CD4-positive, alpha-beta T cell (primary cell): ENCODE results near the gene SH2D1B. TPM values are rescaled to one million over a fixed set of nuclear protein-coding genes. Genes with fewer than 3 reads are reported as not detected.

ENCODE experiments used
- ATAC-seq: fragments of 200-7000 bp; cut with Tn5 transposase; one replicate; pipeline ENCODE4 v1.10.0; 2022; ENCODE audit warnings: mild to moderate bottlenecking; ENCODE audit not compliant: poor library complexity
- CTCF ChIA-PET: fragments of 350-600 bp; sonication (Branson Sonifier 250); formaldehyde crosslinking; loops from one replicate; lab custom pipeline; 2021; ENCODE audit warnings: antibody characterized with exemption, inconsistent platforms; lab: Charles Lee
- POLR2A ChIA-PET: fragments of 350-600 bp; sonication (Branson Sonifier 250); formaldehyde crosslinking; loops from one replicate; lab custom pipeline; 2021; ENCODE audit warnings: antibody characterized with exemption, inconsistent platforms; lab: Charles Lee
- DNase-seq, 14 experiments: peaks; one replicate each; pipeline ENCODE4 v3.0.0-alpha.2; 2013 to 2020; ENCODE audit warnings: mixed read lengths in 2 of 14
- H3K27ac ChIP-seq, 2 donors: one replicate each; pipeline versions ENCODE4 v1.5.1 to v1.7.0; 2013; ENCODE audit warnings: low read length in 2 of 2, low read depth in 1 of 2, mild to moderate bottlenecking in 1 of 2
- H3K27me3 ChIP-seq, 2 experiments: 1 replicate in 1 of 2; 2 replicates in 1 of 2; pipeline versions ENCODE4 v1.6.1 to v1.7.0; 2013; ENCODE audit warnings: low read length in 2 of 2, control low read depth in 1 of 2, mild to moderate bottlenecking in 1 of 2, moderate library complexity in 1 of 2; ENCODE audit not compliant: insufficient read depth in 2 of 2, control insufficient read depth in 1 of 2
- H3K36me3 ChIP-seq: one replicate; pipeline ENCODE4 v1.6.1; 2013; ENCODE audit warnings: low read length, control low read depth; ENCODE audit not compliant: insufficient read depth
- H3K4me1 ChIP-seq: one replicate; pipeline ENCODE4 v1.6.1; 2013; ENCODE audit warnings: low read length, control low read depth; ENCODE audit not compliant: insufficient read depth
- H3K4me3 ChIP-seq: one replicate; pipeline ENCODE4 v1.5.1; 2013; ENCODE audit warnings: mild to moderate bottlenecking, low read length, moderate library complexity
- H3K9me3 ChIP-seq, 2 experiments: 1 replicate in 1 of 2; 2 replicates in 1 of 2; pipeline versions ENCODE4 v1.6.1 to v1.7.0; 2013; ENCODE audit warnings: low read length in 2 of 2, mild to moderate bottlenecking in 2 of 2, control low read depth in 1 of 2, moderate library complexity in 1 of 2; ENCODE audit not compliant: control insufficient read depth in 1 of 2, insufficient read depth in 1 of 2
- H3K27ac Mint-ChIP-seq: one replicate; pipeline ENCODE4 v1.8.0; 2020; ENCODE audit warnings: mixed read lengths
- H3K27me3 Mint-ChIP-seq: one replicate; pipeline ENCODE4 v1.8.0; 2021; ENCODE audit warnings: mixed read lengths
- H3K36me3 Mint-ChIP-seq: one replicate; pipeline ENCODE4 v1.8.0; 2021; ENCODE audit warnings: low read depth, mixed read lengths
- H3K4me1 Mint-ChIP-seq: one replicate; pipeline ENCODE4 v1.8.0; 2021; ENCODE audit warnings: low read depth, mixed read lengths
- H3K4me3 Mint-ChIP-seq: one replicate; pipeline ENCODE4 v1.8.0; 2020; ENCODE audit warnings: mild to moderate bottlenecking, mixed read lengths
- H3K9me3 Mint-ChIP-seq: one replicate; pipeline ENCODE4 v1.8.0; 2020; ENCODE audit warnings: mixed read lengths
- CTCF ChIP-seq: fragments of 200-600 bp; IDR thresholded peaks from one replicate; pipeline ENCODE4 v1.8.0; 2022; ENCODE audit warnings: antibody characterized with exemption, mild to moderate bottlenecking
- intact Hi-C, 2 experiments: fragments of 100-400 bp; cut with DNase I in 1 of 2; cut with micrococcal nuclease in 1 of 2; formaldehyde crosslinking; loops; one replicate each; pipeline versions ENCODE4 v1.15.1 to v1.9.0; 2023 to 2025; cut with DNase I, micrococcal nuclease
- total RNA-seq, 174 experiments: library from RNA in 2 of 174; stranded (reverse) in 2 of 174; gene quantifications; one replicate each; pipeline ENCODE4 v1.2.3 and lab custom pipeline; 2021 to 2026

SH2D1B gene
- total RNA-seq, 2 experiments from 2014 or later, result not detected

GRCh38 chr1:162373072-162373427 is 38.9 kb downstream of the SH2D1B start:
- Histone ChIP-seq H3K4me3 (no peak overlapping the region), H3K27me3 (no peaks in the 10 kb centered on the region), H3K27ac (no peak overlapping the region), H3K4me1 (no peaks in the 10 kb centered on the region), H3K9me3 (no peaks in the 10 kb centered on the region), H3K36me3 (no peaks in the 10 kb centered on the region)
- Mint-ChIP-seq H3K4me1 (no peaks in the 10 kb centered on the region), H3K27ac (no peak overlapping the region), H3K36me3 (no peaks in the 10 kb centered on the region), H3K4me3 (no peak overlapping the region), H3K9me3 (no peaks in the 10 kb centered on the region), H3K27me3 (no peaks in the 10 kb centered on the region)
- TF ChIP-seq CTCF, result no peak
- CTCF ChIA-PET, result no interaction called here
- POLR2A ChIA-PET, result no interaction called here
- DNase-seq, result no peak
- intact Hi-C loops, result no loop called here
- no peak for ATAC-seq

- H3K27me3 Mint-ChIP-seq, result no peaks in the 10 kb centered on the region
- ChIA-PET POLR2A (no interaction called here), CTCF (no interaction called here)
- no peak for TF ChIP-seq CTCF
- H3K36me3 Mint-ChIP-seq, result no peaks in the 10 kb centered on the region
- DNase-seq (no peak), ATAC-seq (no peak)
- Histone ChIP-seq H3K4me1 (no peaks in the 10 kb centered on the region), H3K36me3 (no peaks in the 10 kb centered on the region), H3K9me3 (no peaks in the 10 kb centered on the region), H3K4me3 (no peak overlapping the region), H3K27ac (no peak overlapping the region), H3K27me3 (no peaks in the 10 kb centered on the region)
- H3K27ac Mint-ChIP-seq, result no peak overlapping the region
- no peaks in the 10 kb centered on the region for H3K9me3 Mint-ChIP-seq
- H3K4me3 Mint-ChIP-seq, result no peak overlapping the region
- no peaks in the 10 kb centered on the region for H3K4me1 Mint-ChIP-seq
- intact Hi-C loops, result no loop called here
Observed at GRCh38 chr1:162372159-162373071, 39.5 kb downstream of the SH2D1B start.

GRCh38 chr1:162371611-162372010 is 40.3 kb downstream of the SH2D1B start:
- Histone ChIP-seq H3K4me1 (no peaks in the 10 kb centered on the region), H3K27me3 (no peaks in the 10 kb centered on the region), H3K9me3 (no peaks in the 10 kb centered on the region), H3K4me3 (no peak overlapping the region), H3K27ac (no peak overlapping the region), H3K36me3 (no peaks in the 10 kb centered on the region)
- TF ChIP-seq CTCF, result no peak
- ATAC-seq, result no peak
- Mint-ChIP-seq H3K4me3 (no peak overlapping the region), H3K4me1 (no peaks in the 10 kb centered on the region), H3K9me3 (no peaks in the 10 kb centered on the region), H3K27me3 (no peaks in the 10 kb centered on the region), H3K27ac (no peak overlapping the region), H3K36me3 (no peaks in the 10 kb centered on the region)
- ChIA-PET CTCF (no interaction called here), POLR2A (no interaction called here)
- DNase-seq, result no peak
- intact Hi-C loops, result no loop called here
